CD4-positive, alpha-beta T cell (primary cell): ENCODE data around the gene RAPGEF3. TPM values are rescaled to one million over a fixed set of nuclear protein-coding genes. Genes with fewer than 3 reads are reported as not detected.

Source experiments
- ATAC-seq: fragments of 200-7000 bp; cut with Tn5 transposase; one replicate; pipeline ENCODE4 v1.10.0; 2022; ENCODE audit warnings: mild to moderate bottlenecking; ENCODE audit not compliant: poor library complexity
- CTCF ChIA-PET: fragments of 350-600 bp; sonication (Branson Sonifier 250); formaldehyde crosslinking; loops from one replicate; lab custom pipeline; 2021; ENCODE audit warnings: antibody characterized with exemption, inconsistent platforms; lab: Charles Lee
- POLR2A ChIA-PET: fragments of 350-600 bp; sonication (Branson Sonifier 250); formaldehyde crosslinking; loops from one replicate; lab custom pipeline; 2021; ENCODE audit warnings: antibody characterized with exemption, inconsistent platforms; lab: Charles Lee
- DNase-seq, 14 experiments: peaks; one replicate each; pipeline ENCODE4 v3.0.0-alpha.2; 2013 to 2020; ENCODE audit warnings: mixed read lengths in 2 of 14
- H3K27ac ChIP-seq, 2 donors: one replicate each; pipeline versions ENCODE4 v1.5.1 to v1.7.0; 2013; ENCODE audit warnings: low read length in 2 of 2, low read depth in 1 of 2, mild to moderate bottlenecking in 1 of 2
- H3K27me3 ChIP-seq, 2 experiments: 1 replicate in 1 of 2; 2 replicates in 1 of 2; pipeline versions ENCODE4 v1.6.1 to v1.7.0; 2013; ENCODE audit warnings: low read length in 2 of 2, control low read depth in 1 of 2, mild to moderate bottlenecking in 1 of 2, moderate library complexity in 1 of 2; ENCODE audit not compliant: insufficient read depth in 2 of 2, control insufficient read depth in 1 of 2
- H3K36me3 ChIP-seq: one replicate; pipeline ENCODE4 v1.6.1; 2013; ENCODE audit warnings: low read length, control low read depth; ENCODE audit not compliant: insufficient read depth
- H3K4me1 ChIP-seq: one replicate; pipeline ENCODE4 v1.6.1; 2013; ENCODE audit warnings: low read length, control low read depth; ENCODE audit not compliant: insufficient read depth
- H3K4me3 ChIP-seq: one replicate; pipeline ENCODE4 v1.5.1; 2013; ENCODE audit warnings: mild to moderate bottlenecking, low read length, moderate library complexity
- H3K9me3 ChIP-seq, 2 experiments: 1 replicate in 1 of 2; 2 replicates in 1 of 2; pipeline versions ENCODE4 v1.6.1 to v1.7.0; 2013; ENCODE audit warnings: low read length in 2 of 2, mild to moderate bottlenecking in 2 of 2, control low read depth in 1 of 2, moderate library complexity in 1 of 2; ENCODE audit not compliant: control insufficient read depth in 1 of 2, insufficient read depth in 1 of 2
- H3K27ac Mint-ChIP-seq: one replicate; pipeline ENCODE4 v1.8.0; 2020; ENCODE audit warnings: mixed read lengths
- H3K27me3 Mint-ChIP-seq: one replicate; pipeline ENCODE4 v1.8.0; 2021; ENCODE audit warnings: mixed read lengths
- H3K36me3 Mint-ChIP-seq: one replicate; pipeline ENCODE4 v1.8.0; 2021; ENCODE audit warnings: low read depth, mixed read lengths
- H3K4me1 Mint-ChIP-seq: one replicate; pipeline ENCODE4 v1.8.0; 2021; ENCODE audit warnings: low read depth, mixed read lengths
- H3K4me3 Mint-ChIP-seq: one replicate; pipeline ENCODE4 v1.8.0; 2020; ENCODE audit warnings: mild to moderate bottlenecking, mixed read lengths
- H3K9me3 Mint-ChIP-seq: one replicate; pipeline ENCODE4 v1.8.0; 2020; ENCODE audit warnings: mixed read lengths
- CTCF ChIP-seq: fragments of 200-600 bp; IDR thresholded peaks from one replicate; pipeline ENCODE4 v1.8.0; 2022; ENCODE audit warnings: antibody characterized with exemption, mild to moderate bottlenecking
- intact Hi-C, 2 experiments: fragments of 100-400 bp; cut with DNase I in 1 of 2; cut with micrococcal nuclease in 1 of 2; formaldehyde crosslinking; loops; one replicate each; pipeline versions ENCODE4 v1.15.1 to v1.9.0; 2023 to 2025; cut with DNase I, micrococcal nuclease
- total RNA-seq, 174 experiments: library from RNA in 2 of 174; stranded (reverse) in 2 of 174; gene quantifications; one replicate each; pipeline ENCODE4 v1.2.3 and lab custom pipeline; 2021 to 2026

The RAPGEF3 gene
- total RNA-seq, 2 experiments from 2014 or later = 0.17 to 0.33 TPM

- Histone ChIP-seq H3K9me3 (no peaks in the 10 kb centered on the region), H3K36me3 (peaks cover 35% of the 10 kb centered on the region), H3K4me3 (peak overlapping the region; percentile 37), H3K4me1 (peaks cover 100% of the 10 kb centered on the region), H3K27ac (peak overlapping the region; percentile 91 to 98), H3K27me3 (no peaks in the 10 kb centered on the region)
- POLR2A ChIA-PET = interaction anchor here (0.6 to 8.4 kb wide), 9 partner anchors 12 to 601 kb away, joined by 3 to 274 read pairs (median 5); partner anchors contain the start of genes HDAC7, SENP1 and TMEM106C
- peaks cover 26% of the 10 kb centered on the region for H3K36me3 Mint-ChIP-seq
- CTCF ChIA-PET = interaction anchor here (0.5 to 5.3 kb wide), 11 partner anchors 9 to 117 kb away, joined by 3 to 45 read pairs (median 5); partner anchors contain the start of gene VDR
- ATAC-seq (no peak), DNase-seq (no peak)
- H3K27me3 Mint-ChIP-seq = no peaks in the 10 kb centered on the region
- peak overlapping the region; percentile 96 for H3K27ac Mint-ChIP-seq
- H3K4me1 Mint-ChIP-seq = peaks cover 99% of the 10 kb centered on the region
- peak overlapping the region; percentile 66 for H3K4me3 Mint-ChIP-seq
- intact Hi-C loops = no loop called here
- TF ChIP-seq CTCF = no peak
- H3K9me3 Mint-ChIP-seq = no peaks in the 10 kb centered on the region
Observed at GRCh38 chr12:47807338-47807737, 48.7 kb upstream of the RAPGEF3 start.

GRCh38 chr12:47805417-47805816, 46.7 kb upstream of the RAPGEF3 start:
- H3K9me3 ChIP-seq = no peaks in the 10 kb centered on the region
- DNase-seq = no peak
- POLR2A ChIA-PET = interaction anchor here (2.1 to 6.7 kb wide), 2 partner anchors 8 to 14 kb away, joined by 14 to 110 read pairs; partner anchors contain the start of gene HDAC7
- H3K4me1 ChIP-seq = peaks cover 100% of the 10 kb centered on the region
- Mint-ChIP-seq H3K36me3 (peaks cover 41% of the 10 kb centered on the region), H3K4me1 (peaks cover 99% of the 10 kb centered on the region), H3K9me3 (no peaks in the 10 kb centered on the region), H3K27me3 (no peaks in the 10 kb centered on the region), H3K27ac (peak overlapping the region; percentile 96), H3K4me3 (peak overlapping the region; percentile 17)
- TF ChIP-seq CTCF = no peak
- no peaks in the 10 kb centered on the region for H3K27me3 ChIP-seq
- H3K4me3 ChIP-seq = no peak overlapping the region
- CTCF ChIA-PET = interaction anchor here (1.3 to 5.3 kb wide), 3 partner anchors 13 to 33 kb away, joined by 4 to 45 read pairs (median 6); no protein-coding TSS in a partner anchor
- H3K27ac ChIP-seq = peak overlapping the region; percentile 36 to 39
- peaks cover 40% of the 10 kb centered on the region for H3K36me3 ChIP-seq
- intact Hi-C loops = loop anchor here in 1 of 2 experiments (2.0 kb wide), 1 partner anchor 31 kb away; no protein-coding TSS in a partner anchor
- ATAC-seq = no peak

GRCh38 chr12:47804171-47804570, 45.5 kb upstream of the RAPGEF3 start:
- no peak for ATAC-seq
- ChIA-PET POLR2A (interaction anchor here (1.2 to 2.1 kb wide), 2 partner anchors 9 to 26 kb away, joined by 4 to 14 read pairs; no protein-coding TSS in a partner anchor), CTCF (interaction anchor here (0.7 to 5.3 kb wide), 6 partner anchors 9 to 407 kb away, joined by 3 to 45 read pairs (median 3); partner anchors contain the start of gene HDAC7)
- no peak overlapping the region for H3K4me3 ChIP-seq
- no peak for TF ChIP-seq CTCF
- Mint-ChIP-seq H3K4me1 (peaks cover 95% of the 10 kb centered on the region), H3K27me3 (no peaks in the 10 kb centered on the region), H3K4me3 (peak overlapping the region; percentile 75), H3K36me3 (peaks cover 49% of the 10 kb centered on the region), H3K27ac (peak overlapping the region; percentile 96), H3K9me3 (no peaks in the 10 kb centered on the region)
- H3K9me3 ChIP-seq = no peaks in the 10 kb centered on the region
- H3K4me1 ChIP-seq = peaks cover 100% of the 10 kb centered on the region
- H3K27ac ChIP-seq = peak overlapping the region in 1 of 2 donors; percentile 3
- no peak for DNase-seq
- peaks cover 53% of the 10 kb centered on the region for H3K36me3 ChIP-seq
- H3K27me3 ChIP-seq = no peaks in the 10 kb centered on the region
- intact Hi-C loops = loop anchor here in 1 of 2 experiments (2.0 kb wide), 1 partner anchor 33 kb away; no protein-coding TSS in a partner anchor
